HepG2 (cell line): ENCODE data around the gene MBL2. TPM values are rescaled to one million over a fixed set of nuclear protein-coding genes. Genes with fewer than 3 reads are reported as not detected.

ENCODE experiments used
- ATF3 ChIP-seq: sonication (generic); formaldehyde crosslinking; IDR thresholded peaks from 2 replicates; pipeline ENCODE4 v1.4.0; 2020; ENCODE audit warnings: missing genetic modification reagents
- FOXA3 ChIP-seq: IDR thresholded peaks from 2 replicates; pipeline ENCODE4 v1.6.1; 2016; ENCODE audit warnings: missing genetic modification reagents, missing compliant biosample characterization
- FOXP1 ChIP-seq, 2 experiments: fragments of 450-650 bp in 1 of 2; IDR thresholded peaks; 2 replicates each; pipeline ENCODE4 v1.6.1; 2017 to 2018; ENCODE audit warnings: antibody characterized with exemption in 1 of 2
- GZF1 ChIP-seq: sonication (generic); formaldehyde crosslinking; IDR thresholded peaks from 2 replicates; pipeline ENCODE4 v1.5.1; 2020; ENCODE audit warnings: mild to moderate bottlenecking, missing genetic modification reagents
- HES4 ChIP-seq: sonication (generic); formaldehyde crosslinking; IDR thresholded peaks from 2 replicates; pipeline ENCODE4 v1.9.0; 2021; ENCODE audit warnings: mild to moderate bottlenecking, missing genetic modification reagents, borderline replicate concordance
- HIVEP1 ChIP-seq: sonication (generic); formaldehyde crosslinking; IDR thresholded peaks from 2 replicates; pipeline ENCODE4 v1.4.0; 2020; ENCODE audit warnings: mild to moderate bottlenecking, missing genetic modification reagents
- HMG20A ChIP-seq: IDR thresholded peaks from 2 replicates; pipeline ENCODE4 v1.6.1; 2016; ENCODE audit warnings: borderline replicate concordance
- HNF4A ChIP-seq: sonication (generic); formaldehyde crosslinking; IDR thresholded peaks from 2 replicates; pipeline ENCODE4 v1.4.0; 2020; ENCODE audit warnings: missing genetic modification reagents
- KLF11 ChIP-seq: IDR thresholded peaks from 2 replicates; pipeline ENCODE4 v1.6.1; 2016; ENCODE audit warnings: missing compliant biosample characterization
- MEF2D ChIP-seq: sonication (generic); formaldehyde crosslinking; IDR thresholded peaks from 2 replicates; pipeline ENCODE4 v1.5.1; 2020; ENCODE audit warnings: mild to moderate bottlenecking, missing genetic modification reagents
- NR2F1 ChIP-seq, 2 experiments: fragments of 450-650 bp in 1 of 2; formaldehyde crosslinking in 1 of 2; IDR thresholded peaks; 2 replicates each; pipeline versions ENCODE4 v1.5.0 to v1.6.1; 2016 to 2020; ENCODE audit warnings: mild to moderate bottlenecking in 1 of 2, missing compliant biosample characterization in 1 of 2, missing genetic modification reagents in 1 of 2, moderate library complexity in 1 of 2
- PPARG ChIP-seq: conservative IDR thresholded peaks from 2 replicates; pipeline ENCODE4 v1.6.1; 2016; ENCODE audit warnings: missing biosample characterization, missing genetic modification reagents
- RBFOX2 ChIP-seq: fragments of 200-400 bp; formaldehyde crosslinking; IDR thresholded peaks from 2 replicates; pipeline ENCODE4 v1.6.1; 2017; ENCODE audit warnings: low read depth, mild to moderate bottlenecking, low read length
- RBM39 ChIP-seq: fragments of 200-400 bp; formaldehyde crosslinking; IDR thresholded peaks from one replicate; pipeline ENCODE4 v1.6.1; 2018; ENCODE audit warnings: antibody characterized with exemption, mild to moderate bottlenecking, low read depth, low read length; ENCODE audit not compliant: poor library complexity, severe bottlenecking
- RFX5 ChIP-seq: IDR thresholded peaks from 2 replicates; pipeline ENCODE4 v1.6.1; 2011; ENCODE audit warnings: low read depth, low read length, improper control_type of control experiment
- RXRB ChIP-seq: IDR thresholded peaks from 2 replicates; pipeline ENCODE4 v1.6.1; 2016; ENCODE audit warnings: borderline replicate concordance, missing genetic modification reagents, missing compliant biosample characterization
- SIX1 ChIP-seq: sonication (generic); formaldehyde crosslinking; IDR thresholded peaks from 2 replicates; pipeline ENCODE4 v1.4.0; 2020; ENCODE audit warnings: missing genetic modification reagents, borderline replicate concordance
- SYNCRIP ChIP-seq: fragments of 200-400 bp; formaldehyde crosslinking; IDR thresholded peaks from 2 replicates; pipeline ENCODE4 v1.6.1; 2018; ENCODE audit warnings: mild to moderate bottlenecking, low read depth, low read length; ENCODE audit not compliant: insufficient read depth
- TGIF2 ChIP-seq: IDR thresholded peaks from 2 replicates; pipeline ENCODE4 v1.6.1; 2016; ENCODE audit warnings: control low read depth, missing compliant biosample characterization
- ZNF446 ChIP-seq: sonication (generic); formaldehyde crosslinking; IDR thresholded peaks from 2 replicates; pipeline ENCODE4 v1.5.0; 2020; ENCODE audit warnings: mild to moderate bottlenecking, missing genetic modification reagents
- ZNF614 ChIP-seq: IDR thresholded peaks from 2 replicates; pipeline ENCODE4 v1.6.1; 2018; ENCODE audit warnings: missing biosample characterization, missing genetic modification reagents, inconsistent platforms, borderline replicate concordance
- ZNF652 ChIP-seq: IDR thresholded peaks from 2 replicates; pipeline ENCODE4 v1.6.1; 2016; ENCODE audit warnings: low read depth, borderline replicate concordance
- ZNF713 ChIP-seq: sonication (generic); formaldehyde crosslinking; IDR thresholded peaks from 2 replicates; pipeline ENCODE4 v1.4.0; 2020; ENCODE audit warnings: mild to moderate bottlenecking, missing genetic modification reagents
- polyA plus RNA-seq, 8 experiments: library from polyadenylated mRNA; depleted of rRNA in 3 of 8; stranded (reverse) in 7 of 8; unstranded in 1 of 8; fragments of >200 nt; fragmentation: Illumina TruSeq in 4 of 8; extraction: Trizol in 4 of 8; gene quantifications; 2 replicates each; pipeline versions ENCODE4 v1.2.1 to v1.2.3, GENCODE V29; 2011 to 2016; ENCODE audit warnings: low read depth in 4 of 8, missing spikeins in 1 of 8, mixed read lengths in 1 of 8; ENCODE audit not compliant: insufficient read depth in 1 of 8
- total RNA-seq, 5 experiments: library from RNA; depleted of rRNA; stranded (reverse); fragments of >200 nt; fragmentation: Illumina TruSeq; extraction: Trizol; gene quantifications; 2 replicates each; pipeline ENCODE4 v1.2.3, GENCODE V29; 2016; ENCODE audit warnings: low read depth in 1 of 5
- TF ChIP-seq, protein P1 (sequence below): sonication (generic); formaldehyde crosslinking; IDR thresholded peaks from 2 replicates; pipeline ENCODE4 v1.5.0; 2020; ENCODE audit warnings: mild to moderate bottlenecking, missing genetic modification reagents
- TF ChIP-seq, protein P2 (sequence below): IDR thresholded peaks from 2 replicates; pipeline ENCODE4 v1.6.1; 2018; ENCODE audit warnings: missing genetic modification reagents, mild to moderate bottlenecking, missing compliant biosample characterization
- TF ChIP-seq, protein P3 (sequence below): sonication (generic); formaldehyde crosslinking; IDR thresholded peaks from 2 replicates; pipeline ENCODE4 v1.4.0; 2020; ENCODE audit warnings: missing genetic modification reagents, mild to moderate bottlenecking, borderline replicate concordance

Gene MBL2
- total and polyA plus RNA-seq, 2 of the 13 experiments (the other 11 are each of a cell fraction or from before 2014, with no cell fraction given) = 9.6 to 16.2 TPM

- TF ChIP-seq RBM39 = no peak
- TF ChIP-seq, protein P1, sequence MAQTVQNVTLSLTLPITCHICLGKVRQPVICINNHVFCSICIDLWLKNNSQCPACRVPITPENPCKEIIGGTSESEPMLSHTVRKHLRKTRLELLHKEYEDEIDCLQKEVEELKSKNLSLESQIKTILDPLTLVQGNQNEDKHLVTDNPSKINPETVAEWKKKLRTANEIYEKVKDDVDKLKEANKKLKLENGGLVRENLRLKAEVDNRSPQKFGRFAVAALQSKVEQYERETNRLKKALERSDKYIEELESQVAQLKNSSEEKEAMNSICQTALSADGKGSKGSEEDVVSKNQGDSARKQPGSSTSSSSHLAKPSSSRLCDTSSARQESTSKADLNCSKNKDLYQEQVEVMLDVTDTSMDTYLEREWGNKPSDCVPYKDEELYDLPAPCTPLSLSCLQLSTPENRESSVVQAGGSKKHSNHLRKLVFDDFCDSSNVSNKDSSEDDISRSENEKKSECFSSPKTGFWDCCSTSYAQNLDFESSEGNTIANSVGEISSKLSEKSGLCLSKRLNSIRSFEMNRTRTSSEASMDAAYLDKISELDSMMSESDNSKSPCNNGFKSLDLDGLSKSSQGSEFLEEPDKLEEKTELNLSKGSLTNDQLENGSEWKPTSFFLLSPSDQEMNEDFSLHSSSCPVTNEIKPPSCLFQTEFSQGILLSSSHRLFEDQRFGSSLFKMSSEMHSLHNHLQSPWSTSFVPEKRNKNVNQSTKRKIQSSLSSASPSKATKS = no peak
- peak; percentile 46 to 63; a peak in 3 of 4 replicates for TF ChIP-seq NR2F1 (CRISPR knock-in tag; IDR thresholded peaks at IDR 0.05)
- TF ChIP-seq ZNF446 (CRISPR knock-in tag) = no peak
- no peak for TF ChIP-seq ATF3 (CRISPR knock-in tag)
- TF ChIP-seq HMG20A (CRISPR knock-in tag) = peak; percentile 44
- no peak for TF ChIP-seq GZF1 (CRISPR knock-in tag)
- TF ChIP-seq HIVEP1 (CRISPR knock-in tag) = peak; percentile 27; the same call in 1 of the 2 replicates
- peak; percentile 46; the same call in 1 of the 2 replicates for TF ChIP-seq PPARG
- TF ChIP-seq ZNF713 (CRISPR knock-in tag) = no peak
- TF ChIP-seq TGIF2 = no peak
- no peak for TF ChIP-seq MEF2D
- TF ChIP-seq HES4 (CRISPR knock-in tag) = no peak
- no peak for TF ChIP-seq FOXP1 (IDR thresholded peaks at IDR 0.05)
- TF ChIP-seq FOXP1 (CRISPR knock-in tag; IDR thresholded peaks at IDR 0.05) = peak; percentile 77
- TF ChIP-seq RXRB (CRISPR knock-in tag) = peak; percentile 84
- TF ChIP-seq, protein P2, sequence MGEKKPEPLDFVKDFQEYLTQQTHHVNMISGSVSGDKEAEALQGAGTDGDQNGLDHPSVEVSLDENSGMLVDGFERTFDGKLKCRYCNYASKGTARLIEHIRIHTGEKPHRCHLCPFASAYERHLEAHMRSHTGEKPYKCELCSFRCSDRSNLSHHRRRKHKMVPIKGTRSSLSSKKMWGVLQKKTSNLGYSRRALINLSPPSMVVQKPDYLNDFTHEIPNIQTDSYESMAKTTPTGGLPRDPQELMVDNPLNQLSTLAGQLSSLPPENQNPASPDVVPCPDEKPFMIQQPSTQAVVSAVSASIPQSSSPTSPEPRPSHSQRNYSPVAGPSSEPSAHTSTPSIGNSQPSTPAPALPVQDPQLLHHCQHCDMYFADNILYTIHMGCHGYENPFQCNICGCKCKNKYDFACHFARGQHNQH = 0 out of 2 replicates have a peak, but pooled peaks have one; percentile 3
- peak; percentile 60 for TF ChIP-seq FOXA3 (CRISPR knock-in tag)
- TF ChIP-seq ZNF652 = no peak
- TF ChIP-seq SYNCRIP = no peak
- TF ChIP-seq ZNF614 = no peak
- 0 out of 2 replicates have a peak, but pooled peaks have one; percentile 6 for TF ChIP-seq HNF4A (CRISPR knock-in tag)
- TF ChIP-seq, protein P3, sequence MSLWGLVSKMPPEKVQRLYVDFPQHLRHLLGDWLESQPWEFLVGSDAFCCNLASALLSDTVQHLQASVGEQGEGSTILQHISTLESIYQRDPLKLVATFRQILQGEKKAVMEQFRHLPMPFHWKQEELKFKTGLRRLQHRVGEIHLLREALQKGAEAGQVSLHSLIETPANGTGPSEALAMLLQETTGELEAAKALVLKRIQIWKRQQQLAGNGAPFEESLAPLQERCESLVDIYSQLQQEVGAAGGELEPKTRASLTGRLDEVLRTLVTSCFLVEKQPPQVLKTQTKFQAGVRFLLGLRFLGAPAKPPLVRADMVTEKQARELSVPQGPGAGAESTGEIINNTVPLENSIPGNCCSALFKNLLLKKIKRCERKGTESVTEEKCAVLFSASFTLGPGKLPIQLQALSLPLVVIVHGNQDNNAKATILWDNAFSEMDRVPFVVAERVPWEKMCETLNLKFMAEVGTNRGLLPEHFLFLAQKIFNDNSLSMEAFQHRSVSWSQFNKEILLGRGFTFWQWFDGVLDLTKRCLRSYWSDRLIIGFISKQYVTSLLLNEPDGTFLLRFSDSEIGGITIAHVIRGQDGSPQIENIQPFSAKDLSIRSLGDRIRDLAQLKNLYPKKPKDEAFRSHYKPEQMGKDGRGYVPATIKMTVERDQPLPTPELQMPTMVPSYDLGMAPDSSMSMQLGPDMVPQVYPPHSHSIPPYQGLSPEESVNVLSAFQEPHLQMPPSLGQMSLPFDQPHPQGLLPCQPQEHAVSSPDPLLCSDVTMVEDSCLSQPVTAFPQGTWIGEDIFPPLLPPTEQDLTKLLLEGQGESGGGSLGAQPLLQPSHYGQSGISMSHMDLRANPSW (CRISPR knock-in tag) = no peak
- TF ChIP-seq RFX5 = no peak
- no peak for TF ChIP-seq SIX1 (CRISPR knock-in tag)
- 0 out of 2 replicates have a peak, but pooled peaks have one; percentile 3 for TF ChIP-seq KLF11 (CRISPR knock-in tag)
- TF ChIP-seq RBFOX2 = no peak
Observed at GRCh38 chr10:52770904-52771303, 1.7 kb downstream of the MBL2 start (continued).
